ENCODE measurements around the gene SRCAP. TPM values are rescaled to one million over a fixed set of nuclear protein-coding genes. Genes with fewer than 3 reads are reported as not detected.
"Not testable (repeated sequence)": the region's sequence is repeated elsewhere in the genome, so short reads cannot be mapped to it uniquely, and the experiment has no call there.

Gene SRCAP
- total RNA-seq, 1 experiment from 2014 or later = 9.4 TPM

- DNase-seq (ENCODE audit: low read depth, low spot score) = no peak
- in situ Hi-C loops (cut with HindIII; ENCODE audit: low pct_unique_long_range_greater_than_20kb, low sequenced_read_pairs) = no loop called here
These were observed 7.1 kb upstream of the SRCAP start for GRCh38 chr16:30691907-30692306.

DNA sequence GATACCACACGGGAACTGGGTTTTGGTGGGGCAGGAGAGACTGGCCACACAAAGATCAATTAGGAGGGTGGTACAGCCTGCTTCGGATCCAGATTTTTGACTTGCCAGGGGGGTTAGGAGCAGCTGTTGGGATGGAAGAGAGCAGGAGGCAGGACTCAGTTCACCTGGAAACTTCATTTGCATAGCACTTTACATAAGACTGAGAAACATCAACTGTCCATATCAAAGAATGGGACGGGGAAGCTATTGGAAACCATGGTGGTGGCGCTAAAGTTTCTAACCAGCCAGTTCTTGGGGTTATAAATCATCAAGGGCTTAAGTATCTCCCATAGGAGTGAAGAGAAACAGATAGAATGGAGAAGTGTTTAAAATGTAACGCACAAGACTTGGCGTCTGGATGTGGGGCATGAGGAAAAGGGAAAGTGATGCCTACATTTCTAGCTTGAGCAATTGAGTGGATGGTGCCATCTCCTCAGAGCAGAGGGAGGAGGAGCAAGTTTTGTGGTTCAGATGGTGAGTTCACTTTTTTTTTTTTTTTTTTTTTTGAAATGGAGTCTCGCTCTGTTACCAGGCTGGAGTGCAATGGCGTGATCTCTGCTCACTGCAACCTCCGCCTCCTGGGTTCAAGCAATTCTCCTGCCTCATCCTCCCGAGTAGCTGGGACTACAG is 6.4 kb upstream of the SRCAP start:
- in situ Hi-C loops (cut with HindIII; ENCODE audit: low pct_unique_long_range_greater_than_20kb, low sequenced_read_pairs) = no loop called here
- no peak for DNase-seq (ENCODE audit: low read depth, low spot score)

DNA sequence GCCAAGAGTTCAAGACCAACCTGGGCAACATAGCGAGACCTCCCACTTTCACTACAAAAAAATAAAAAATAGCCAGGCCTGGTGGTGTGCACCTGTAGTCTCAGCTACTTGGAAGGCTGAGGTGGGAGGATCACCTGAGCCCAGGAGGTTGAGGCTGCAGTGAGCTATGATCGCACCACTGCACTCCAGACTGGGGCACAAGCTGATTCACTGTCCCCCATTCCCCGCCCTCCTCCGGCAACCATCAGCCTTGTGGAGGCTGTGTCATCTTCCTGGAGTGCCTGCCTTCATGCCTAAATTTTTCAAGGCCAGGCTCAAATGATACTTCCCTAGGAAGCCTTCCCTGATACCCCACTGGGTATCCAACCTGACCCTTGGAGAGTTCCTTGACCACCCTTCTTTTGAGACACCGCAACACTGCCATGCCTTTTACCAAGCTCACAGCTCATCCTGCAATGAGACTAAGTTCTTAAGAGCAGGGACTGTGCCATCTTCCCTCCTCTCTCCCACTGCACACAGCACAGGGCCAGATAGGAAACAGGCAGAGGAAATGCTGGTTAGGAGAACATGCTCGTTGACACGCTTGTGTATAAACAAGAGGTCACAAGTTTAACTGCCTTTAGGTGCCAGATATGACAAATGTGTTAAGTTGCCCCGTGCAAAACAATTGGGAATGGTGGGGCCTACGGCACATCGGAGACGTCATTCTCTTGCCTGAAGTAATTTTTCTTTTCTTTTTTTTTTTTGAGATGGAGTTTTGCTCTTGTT is 3.9 kb upstream of the SRCAP start:
- in situ Hi-C loops (cut with HindIII; ENCODE audit: low pct_unique_long_range_greater_than_20kb, low sequenced_read_pairs) = no loop called here
- no peak for DNase-seq (ENCODE audit: low read depth, low spot score)

DNA sequence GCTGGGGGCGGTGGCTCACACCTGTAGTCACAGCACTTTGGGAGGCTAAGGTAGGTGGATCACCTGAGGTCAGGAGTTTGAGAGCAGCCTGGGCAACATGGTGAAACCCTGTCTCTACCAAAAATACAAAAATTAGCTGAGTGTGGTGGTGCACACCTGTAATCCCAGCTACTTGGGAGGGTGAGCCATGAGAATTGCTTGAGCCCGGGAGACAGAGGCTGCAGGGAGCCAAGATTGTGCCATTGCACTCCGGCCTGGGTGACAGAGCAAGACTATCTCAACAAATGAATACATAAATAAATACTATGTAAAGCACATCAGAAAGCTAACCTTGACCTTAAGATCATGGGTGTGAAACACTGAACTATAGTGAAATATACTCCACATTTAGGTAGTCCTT is 2.3 kb upstream of the SRCAP start:
- in situ Hi-C loops (cut with HindIII; ENCODE audit: low pct_unique_long_range_greater_than_20kb, low sequenced_read_pairs) = not testable (repeated sequence)

GRCh38 chr16:30697264-30698138 is 1.5 kb upstream of the SRCAP start:
- in situ Hi-C loops (cut with HindIII; ENCODE audit: low pct_unique_long_range_greater_than_20kb, low sequenced_read_pairs) = no loop called here
- no peak for DNase-seq (ENCODE audit: low read depth, low spot score)

More for the DNA sequence above, 2.3 kb upstream of the SRCAP start:
- DNase-seq (ENCODE audit: low read depth, low spot score) = not testable (repeated sequence)

GRCh38 chr16:30698139-30698815 is 694 bp upstream of the SRCAP start:
- in situ Hi-C loops (cut with HindIII; ENCODE audit: low pct_unique_long_range_greater_than_20kb, low sequenced_read_pairs) = no loop called here
- DNase-seq (ENCODE audit: low read depth, low spot score) = peak; percentile 96

GRCh38 chr16:30699615-30700099 is 686 bp downstream of the SRCAP start:
- in situ Hi-C loops (cut with HindIII; ENCODE audit: low pct_unique_long_range_greater_than_20kb, low sequenced_read_pairs) = no loop called here
- DNase-seq (ENCODE audit: low read depth, low spot score) = no peak

- in situ Hi-C loops (cut with HindIII; ENCODE audit: low pct_unique_long_range_greater_than_20kb, low sequenced_read_pairs) = no loop called here
- no peak for DNase-seq (ENCODE audit: low read depth, low spot score)
These were observed 1.5 kb downstream of the SRCAP start for GRCh38 chr16:30700491-30700890.

- in situ Hi-C loops (cut with HindIII; ENCODE audit: low pct_unique_long_range_greater_than_20kb, low sequenced_read_pairs) = no loop called here
These were observed 2.0 kb downstream of the SRCAP start for GRCh38 chr16:30700971-30701370.

DNA sequence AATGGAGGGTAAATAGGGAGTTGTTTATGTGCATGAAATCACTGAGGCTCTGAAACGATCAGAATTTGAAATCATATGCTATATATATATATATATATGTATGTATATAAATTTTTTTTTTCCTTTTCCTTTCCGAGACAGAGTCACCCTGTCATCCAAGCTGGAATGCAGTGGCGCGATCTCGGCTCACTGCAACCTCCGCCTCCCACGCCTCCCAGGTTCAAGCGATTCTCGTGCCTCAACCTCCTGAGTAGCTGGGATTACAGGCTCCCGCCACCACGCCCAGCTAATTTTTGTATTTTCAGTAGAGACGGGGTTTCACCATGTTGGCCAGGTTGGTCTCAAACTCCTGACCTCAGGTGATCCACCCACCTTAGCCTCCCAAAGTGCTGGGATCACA is 4.1 kb downstream of the SRCAP start:
- DNase-seq (ENCODE audit: low read depth, low spot score) = not testable (repeated sequence)

More at GRCh38 chr16:30700971-30701370, 2.0 kb downstream of the SRCAP start:
- DNase-seq (ENCODE audit: low read depth, low spot score) = no peak

DNA sequence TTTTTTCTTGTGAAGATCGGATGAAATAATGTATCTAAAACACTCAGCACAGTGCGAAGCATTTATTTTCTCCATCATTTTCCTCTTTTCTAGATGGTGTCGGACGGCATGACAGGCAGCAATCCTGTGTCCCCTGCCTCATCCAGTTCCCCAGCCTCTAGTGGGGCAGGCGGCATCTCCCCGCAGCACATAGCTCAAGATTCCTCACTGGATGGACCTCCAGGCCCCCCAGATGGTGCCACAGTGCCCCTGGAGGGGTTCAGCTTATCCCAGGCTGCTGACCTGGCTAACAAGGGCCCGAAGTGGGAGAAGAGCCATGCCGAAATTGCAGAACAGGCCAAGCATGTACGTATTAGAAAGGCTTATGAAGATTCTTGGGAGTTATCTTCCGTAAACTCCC is 5.0 kb downstream of the SRCAP start:
- in situ Hi-C loops (cut with HindIII; ENCODE audit: low pct_unique_long_range_greater_than_20kb, low sequenced_read_pairs) = no loop called here
- DNase-seq (ENCODE audit: low read depth, low spot score) = no peak

More for the DNA sequence above, 4.1 kb downstream of the SRCAP start:
- in situ Hi-C loops (cut with HindIII; ENCODE audit: low pct_unique_long_range_greater_than_20kb, low sequenced_read_pairs) = not testable (repeated sequence)

DNA sequence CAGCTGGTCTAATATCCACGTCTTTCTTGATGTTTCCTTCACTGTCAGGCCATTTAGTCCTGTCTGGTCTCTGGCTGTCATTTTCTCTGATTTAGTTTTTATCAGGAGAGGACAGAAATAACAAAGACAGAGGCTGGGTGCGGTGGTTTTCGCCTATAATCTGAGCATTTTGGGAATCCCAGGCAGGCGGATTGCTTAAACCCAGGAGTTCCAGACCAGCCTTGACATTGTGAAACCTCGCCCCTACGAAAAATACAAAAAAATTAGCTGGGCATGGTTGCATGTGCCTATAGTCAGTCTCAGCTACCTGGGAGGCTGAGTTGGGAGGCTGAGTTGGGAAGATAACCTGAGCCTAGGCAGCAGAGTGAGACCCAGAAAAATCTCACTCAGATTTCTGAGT is 7.1 kb downstream of the SRCAP start:
- no peak for DNase-seq (ENCODE audit: low read depth, low spot score)
- in situ Hi-C loops (cut with HindIII; ENCODE audit: low pct_unique_long_range_greater_than_20kb, low sequenced_read_pairs) = no loop called here

DNA sequence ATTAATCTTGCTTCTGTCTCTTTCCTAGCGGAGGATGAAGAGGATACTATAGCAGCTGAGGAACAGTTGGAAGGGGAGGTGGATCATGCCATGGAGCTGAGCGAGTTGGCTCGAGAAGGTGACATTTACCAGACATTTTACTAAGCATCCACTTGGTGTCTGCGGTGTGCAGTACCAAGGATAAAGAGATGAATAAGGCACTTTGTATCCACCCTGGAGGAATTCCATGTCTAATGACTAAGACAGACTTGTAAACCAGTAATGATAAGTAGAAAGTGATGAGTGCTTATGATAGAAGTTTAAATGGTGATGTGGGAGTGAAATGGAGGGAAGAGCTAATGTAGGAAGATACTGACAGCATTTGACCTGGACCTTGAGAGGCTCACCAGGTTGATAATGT is 12.0 kb downstream of the SRCAP start:
- in situ Hi-C loops (cut with HindIII; ENCODE audit: low pct_unique_long_range_greater_than_20kb, low sequenced_read_pairs) = no loop called here
- no peak for DNase-seq (ENCODE audit: low read depth, low spot score)

GRCh38 chr16:30711712-30712111 is 12.7 kb downstream of the SRCAP start:
- in situ Hi-C loops (cut with HindIII; ENCODE audit: low pct_unique_long_range_greater_than_20kb, low sequenced_read_pairs) = no loop called here
- no peak for DNase-seq (ENCODE audit: low read depth, low spot score)

- peak; percentile 62 for DNase-seq (ENCODE audit: low read depth, low spot score)
- in situ Hi-C loops (cut with HindIII; ENCODE audit: low pct_unique_long_range_greater_than_20kb, low sequenced_read_pairs) = no loop called here
These were observed 16.9 kb downstream of the SRCAP start for GRCh38 chr16:30715750-30716445.

DNA sequence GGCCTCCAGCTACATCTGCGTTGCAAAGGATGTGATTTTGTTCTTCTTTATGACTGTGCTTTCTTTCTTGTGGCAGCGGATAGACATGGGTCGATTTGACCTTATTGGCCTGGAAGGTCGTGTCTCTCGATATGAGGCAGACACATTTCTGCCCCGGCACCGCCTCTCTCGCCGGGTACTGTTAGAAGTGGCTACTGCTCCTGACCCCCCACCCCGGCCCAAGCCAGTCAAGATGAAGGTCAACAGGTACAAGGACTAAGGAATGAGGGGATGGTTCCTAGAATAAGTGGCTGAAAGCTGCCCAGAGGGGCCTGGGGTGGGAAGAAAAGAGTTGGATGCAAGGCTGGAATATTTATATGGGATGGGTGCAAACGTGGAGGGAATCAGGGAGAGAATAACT is 21.1 kb downstream of the SRCAP start:
- no peak for DNase-seq (ENCODE audit: low read depth, low spot score)
- in situ Hi-C loops (cut with HindIII; ENCODE audit: low pct_unique_long_range_greater_than_20kb, low sequenced_read_pairs) = no loop called here

- in situ Hi-C loops (cut with HindIII; ENCODE audit: low pct_unique_long_range_greater_than_20kb, low sequenced_read_pairs) = no loop called here
- no peak for DNase-seq (ENCODE audit: low read depth, low spot score)
These were observed 21.7 kb downstream of the SRCAP start for GRCh38 chr16:30720694-30721093.

All from SK-MEL-5 (cell line).